Lower lobe of right lung (tissue), 2 donors: ENCODE measurements around the gene RFX3. TPM values are rescaled to one million over a fixed set of nuclear protein-coding genes. Genes with fewer than 3 reads are reported as not detected.

Experiments used
- ATAC-seq, 2 donors: fragments of 200-7000 bp; cut with Tn5 transposase; one replicate each; pipeline ENCODE4 v1.9.1; 2020 to 2022; ENCODE audit warnings: mild to moderate bottlenecking in 2 of 2, moderate library complexity in 2 of 2
- DNase-seq: peaks from one replicate; pipeline ENCODE4 v3.0.0-alpha.2; 2020
- H3K27ac ChIP-seq: fragments of 200-600 bp; one replicate; pipeline ENCODE4 v1.8.0; 2022
- H3K27me3 ChIP-seq: fragments of 200-600 bp; one replicate; pipeline ENCODE4 v1.8.0; 2022; ENCODE audit warnings: low read depth
- H3K36me3 ChIP-seq: fragments of 200-600 bp; one replicate; pipeline ENCODE4 v1.8.0; 2022; ENCODE audit warnings: mild to moderate bottlenecking
- H3K4me1 ChIP-seq: fragments of 200-600 bp; one replicate; pipeline ENCODE4 v1.8.0; 2022
- H3K4me3 ChIP-seq: fragments of 200-600 bp; one replicate; pipeline ENCODE4 v1.8.0; 2022; ENCODE audit warnings: mild to moderate bottlenecking
- H3K9me3 ChIP-seq: fragments of 200-600 bp; one replicate; pipeline ENCODE4 v1.8.0; 2022
- CTCF ChIP-seq: fragments of 200-600 bp; IDR thresholded peaks from one replicate; pipeline ENCODE4 v1.8.0; 2022; ENCODE audit warnings: antibody characterized with exemption, mild to moderate bottlenecking
- intact Hi-C: fragments of 100-400 bp; cut with DNase I; formaldehyde crosslinking; loops from one replicate; pipeline ENCODE4 v1.11.0; 2022
- total RNA-seq: library from RNA; stranded (reverse); fragmentation: NEBNext Ultra II Directional; extraction: Animal tissue kit (Norgen Biotek cat#: 25700); gene quantifications from one replicate; pipeline ENCODE4 v1.2.1, GENCODE V29; 2021
- donor health status: DM: no; HTN: yes; CAD: no; lungs with severe emphysema.

The RFX3 gene
- total RNA-seq, 1 donor from 2014 or later: 25.4 TPM

DNA sequence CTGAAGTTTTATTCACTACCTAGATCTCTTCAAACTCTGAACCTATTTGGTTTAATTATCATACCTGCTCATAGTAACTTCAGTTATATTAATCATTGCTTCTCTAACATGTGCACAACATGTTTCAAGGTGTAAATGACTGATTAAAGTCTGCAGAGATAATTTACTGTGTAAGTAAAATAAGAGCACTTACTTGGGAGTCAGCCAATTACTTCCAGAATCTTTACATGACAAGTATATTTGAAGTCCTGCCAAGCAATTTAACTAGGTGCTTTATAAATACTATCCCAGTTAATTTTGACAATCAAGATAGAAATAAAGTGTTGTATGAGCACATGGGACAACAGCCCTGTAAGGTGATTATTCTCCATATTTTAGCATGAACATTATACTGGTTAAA lies 109.9 kb downstream of the RFX3 start:
- DNase-seq (no peak), ATAC-seq (no peak)
- H3K4me3 ChIP-seq: no peak overlapping the region
- TF ChIP-seq CTCF: no peak
- H3K27me3 ChIP-seq: no peaks in the 10 kb centered on the region
- no peaks in the 10 kb centered on the region for H3K36me3 ChIP-seq
- H3K27ac ChIP-seq: no peak overlapping the region
- H3K4me1 ChIP-seq: no peaks in the 10 kb centered on the region
- intact Hi-C loops: no loop called here
- no peaks in the 10 kb centered on the region for H3K9me3 ChIP-seq

GRCh38 chr9:3413984-3414383 lies 111.8 kb downstream of the RFX3 start:
- Histone ChIP-seq H3K36me3 (no peaks in the 10 kb centered on the region), H3K4me3 (no peak overlapping the region), H3K4me1 (no peaks in the 10 kb centered on the region), H3K9me3 (no peaks in the 10 kb centered on the region), H3K27me3 (no peaks in the 10 kb centered on the region), H3K27ac (no peak overlapping the region)
- intact Hi-C loops: no loop called here
- no peak for TF ChIP-seq CTCF
- ATAC-seq (no peak), DNase-seq (no peak)

- no peaks in the 10 kb centered on the region for H3K9me3 ChIP-seq
- intact Hi-C loops: no loop called here
- no peak for TF ChIP-seq CTCF
- H3K36me3 ChIP-seq: no peaks in the 10 kb centered on the region
- H3K4me1 ChIP-seq: no peaks in the 10 kb centered on the region
- ATAC-seq (no peak), DNase-seq (no peak)
- no peak overlapping the region for H3K27ac ChIP-seq
- H3K27me3 ChIP-seq: no peaks in the 10 kb centered on the region
- H3K4me3 ChIP-seq: no peak overlapping the region
Observed at GRCh38 chr9:3410461-3410860, 115.3 kb downstream of the RFX3 start.

DNA sequence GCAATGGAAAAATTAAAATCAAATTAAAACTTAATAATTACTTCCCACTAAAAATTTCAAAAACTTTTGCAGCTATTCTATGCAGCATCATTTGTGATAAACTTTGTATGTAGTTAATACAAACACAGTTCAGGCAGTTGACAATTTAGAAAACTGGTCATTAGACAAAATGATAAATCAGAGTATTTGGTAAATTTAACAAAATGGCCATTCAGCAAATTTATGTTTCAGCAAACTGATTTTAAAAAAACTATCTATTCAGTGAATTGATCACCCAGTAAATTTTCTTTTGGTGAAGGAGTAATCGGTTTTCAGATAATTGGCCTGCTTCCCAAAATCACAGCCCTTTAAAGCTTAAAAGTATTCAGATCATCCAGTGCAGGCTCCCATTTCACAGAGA lies 116.3 kb downstream of the RFX3 start:
- Histone ChIP-seq H3K4me3 (no peak overlapping the region), H3K36me3 (no peaks in the 10 kb centered on the region), H3K4me1 (no peaks in the 10 kb centered on the region), H3K9me3 (no peaks in the 10 kb centered on the region), H3K27ac (no peak overlapping the region), H3K27me3 (no peaks in the 10 kb centered on the region)
- TF ChIP-seq CTCF: no peak
- ATAC-seq (no peak), DNase-seq (no peak)
- intact Hi-C loops: no loop called here

DNA sequence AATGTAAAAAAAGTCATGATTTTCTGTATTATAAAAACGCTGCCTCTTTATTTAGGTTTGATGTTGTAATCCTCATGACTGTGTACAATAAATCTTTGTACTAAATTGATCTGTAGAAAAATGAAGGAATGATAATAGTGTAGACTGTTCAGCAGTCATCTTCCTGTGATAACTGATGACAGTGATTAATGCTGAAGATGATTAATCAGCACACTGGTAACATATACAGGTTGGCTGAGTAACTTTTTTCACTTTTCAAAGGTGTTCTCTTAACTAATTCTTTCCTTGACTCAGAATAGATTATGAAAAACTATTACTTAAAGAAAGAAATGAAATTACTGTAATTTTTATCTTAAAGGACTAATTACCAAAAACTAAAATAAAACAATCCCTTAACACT lies 122.5 kb downstream of the RFX3 start:
- H3K36me3 ChIP-seq: no peaks in the 10 kb centered on the region
- H3K4me3 ChIP-seq: no peak overlapping the region
- no peaks in the 10 kb centered on the region for H3K27me3 ChIP-seq
- no peak for DNase-seq
- no peaks in the 10 kb centered on the region for H3K4me1 ChIP-seq
- ATAC-seq: no peak
- no peaks in the 10 kb centered on the region for H3K9me3 ChIP-seq
- H3K27ac ChIP-seq: no peak overlapping the region
- intact Hi-C loops: no loop called here
- no peak for TF ChIP-seq CTCF
